Natural killer cell treated with Interleukin-12 subunit alpha and Interleukin-12 subunit beta and Interleukin-15 and Interleukin-18, amount 100 ng/mL, for 72 hours (primary cell): ENCODE measurements around the gene MPHOSPH6. TPM values are rescaled to one million over a fixed set of nuclear protein-coding genes. Genes with fewer than 3 reads are reported as not detected.
"Not testable (repeated sequence)": the region's sequence is repeated elsewhere in the genome, so short reads cannot be mapped to it uniquely, and the experiment has no call there.

Experiments used
- ATAC-seq, 2 donors: fragments of 150-1000 bp; cut with Tn5 transposase in 1 of 2; sonication (Bioruptor Pico), chemical (Tn5 transposase) in 1 of 2; 2 replicates each; pipeline ENCODE4 v1.10.0; 2021
- DNase-seq: peaks from one replicate; pipeline ENCODE4 v3.0.0; 2022; ENCODE audit warnings: low spot score
- H3K27ac Mint-ChIP-seq, 2 donors: 1 replicate in 1 of 2; 2 replicates in 1 of 2; pipeline ENCODE4 v1.8.0; 2022; ENCODE audit warnings: mixed read lengths in 2 of 2, mild to moderate bottlenecking in 1 of 2, moderate library complexity in 1 of 2
- H3K27me3 Mint-ChIP-seq, 2 donors: 1 replicate in 1 of 2; 2 replicates in 1 of 2; pipeline ENCODE4 v1.8.0; 2022; ENCODE audit warnings: mixed read lengths in 2 of 2
- H3K36me3 Mint-ChIP-seq: one replicate; pipeline ENCODE4 v1.8.0; 2022; ENCODE audit warnings: mixed read lengths
- H3K4me1 Mint-ChIP-seq, 2 donors: 1 replicate in 1 of 2; 2 replicates in 1 of 2; pipeline ENCODE4 v1.8.0; 2022; ENCODE audit warnings: low read depth in 2 of 2, mixed read lengths in 2 of 2, mild to moderate bottlenecking in 1 of 2
- H3K4me3 Mint-ChIP-seq: one replicate; pipeline ENCODE4 v1.8.0; 2022; ENCODE audit warnings: mixed read lengths
- H3K9me3 Mint-ChIP-seq: 2 replicates; pipeline ENCODE4 v1.8.0; 2022; ENCODE audit warnings: mixed read lengths
- total RNA-seq, 2 donors: library from RNA; stranded (reverse); gene quantifications; one replicate each; pipeline ENCODE4 v1.2.3, GENCODE V29; 2022

Gene MPHOSPH6
- total RNA-seq, 2 donors from 2014 or later: 38.2 to 44.5 TPM

GRCh38 chr16:82129881-82130280 lies 40.1 kb downstream of the MPHOSPH6 start:
- Mint-ChIP-seq H3K9me3 (no peaks in the 10 kb centered on the region), H3K4me3 (no peak overlapping the region), H3K27ac (no peak overlapping the region), H3K27me3 (peaks cover 2 to 10% of the 10 kb centered on the region in 2 donors), H3K4me1 (peaks cover 6 to 9% of the 10 kb centered on the region in 2 donors), H3K36me3 (no peaks in the 10 kb centered on the region)
- no peak for DNase-seq
- ATAC-seq: no peak

GRCh38 chr16:82124651-82125050 lies 45.4 kb downstream of the MPHOSPH6 start:
- Mint-ChIP-seq H3K4me3 (no peak overlapping the region), H3K27ac (no peak overlapping the region), H3K4me1 (no peaks in the 10 kb centered on the region), H3K27me3 (peaks cover 4 to 12% of the 10 kb centered on the region in 2 donors), H3K9me3 (no peaks in the 10 kb centered on the region), H3K36me3 (no peaks in the 10 kb centered on the region)
- DNase-seq (no peak), ATAC-seq (no peak)

GRCh38 chr16:82119405-82119804 lies 50.6 kb downstream of the MPHOSPH6 start:
- Mint-ChIP-seq H3K4me3 (no peak overlapping the region), H3K9me3 (no peaks in the 10 kb centered on the region), H3K36me3 (no peaks in the 10 kb centered on the region), H3K27ac (no peak overlapping the region), H3K27me3 (peaks cover 0 to 2% of the 10 kb centered on the region in 2 donors), H3K4me1 (no peaks in the 10 kb centered on the region)
- no peak for DNase-seq
- ATAC-seq: no peak

DNA sequence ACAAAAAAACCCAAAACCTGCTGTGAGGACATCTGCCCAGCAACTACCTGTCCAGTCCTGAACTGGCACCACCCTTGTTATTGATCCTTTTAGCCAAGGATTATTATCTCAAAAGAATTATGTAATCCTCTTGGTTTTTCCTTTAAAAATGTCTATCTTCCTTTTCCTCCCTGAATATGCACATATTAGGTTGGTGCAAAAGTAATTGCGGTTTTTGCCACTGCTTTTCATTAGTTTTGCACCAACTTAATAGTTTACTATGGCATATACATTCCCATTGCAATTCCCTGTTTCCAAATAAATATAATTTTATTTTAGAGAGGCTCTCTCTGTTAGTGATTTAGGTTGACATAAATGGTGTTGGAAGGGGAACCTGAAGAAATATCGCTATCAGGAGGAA lies 51.3 kb downstream of the MPHOSPH6 start:
- Mint-ChIP-seq H3K36me3 (no peaks in the 10 kb centered on the region), H3K27ac (no peak overlapping the region), H3K9me3 (no peaks in the 10 kb centered on the region), H3K4me1 (no peaks in the 10 kb centered on the region), H3K4me3 (no peak overlapping the region), H3K27me3 (peaks cover 3 to 5% of the 10 kb centered on the region in 2 donors)
- no peak for DNase-seq
- ATAC-seq: no peak

DNA sequence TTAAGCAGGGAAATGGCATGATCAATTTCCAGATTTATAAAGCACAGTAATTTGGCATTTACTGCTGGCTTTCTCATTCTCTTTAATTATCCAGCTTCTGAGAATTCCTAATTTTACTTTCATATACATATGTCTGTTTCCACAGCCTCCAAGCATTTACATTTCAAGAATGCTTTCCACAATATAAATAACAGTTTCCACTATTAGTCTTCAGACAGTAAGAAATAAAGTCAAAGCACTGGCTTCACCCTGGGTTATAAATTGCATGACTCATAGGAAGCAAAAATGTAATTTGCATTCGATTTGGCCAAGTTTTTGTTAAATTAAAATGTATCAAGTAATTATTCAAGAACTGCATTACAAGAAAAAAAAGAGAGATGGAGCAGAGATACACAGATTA lies 53.5 kb downstream of the MPHOSPH6 start:
- Mint-ChIP-seq H3K4me3 (no peak overlapping the region), H3K36me3 (no peaks in the 10 kb centered on the region), H3K27ac (no peak overlapping the region), H3K27me3 (peaks cover 7 to 8% of the 10 kb centered on the region in 2 donors), H3K9me3 (no peaks in the 10 kb centered on the region), H3K4me1 (no peaks in the 10 kb centered on the region)
- no peak for DNase-seq
- no peak for ATAC-seq

DNA sequence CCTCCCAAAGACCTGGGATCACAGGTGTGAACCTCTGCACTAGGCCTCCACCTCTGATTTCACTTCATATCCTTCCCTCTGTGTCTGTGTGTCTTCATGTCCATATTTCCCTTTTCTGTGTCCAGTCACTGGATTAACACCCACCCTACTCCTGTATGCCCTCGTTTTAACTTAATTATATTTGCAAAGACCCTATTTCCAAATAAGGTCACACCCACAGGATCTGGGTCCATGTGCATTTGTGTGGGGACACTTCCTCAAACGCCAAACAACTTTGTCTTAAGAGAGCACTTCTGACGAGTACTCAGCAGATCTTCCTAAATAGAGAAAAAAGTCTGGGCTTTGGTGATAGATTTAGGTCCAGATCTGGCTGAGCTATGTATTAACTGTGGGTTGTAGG lies 56.3 kb downstream of the MPHOSPH6 start:
- Mint-ChIP-seq H3K9me3 (no peaks in the 10 kb centered on the region), H3K27ac (no peak overlapping the region), H3K27me3 (peaks cover 15 to 17% of the 10 kb centered on the region in 2 donors), H3K4me1 (no peaks in the 10 kb centered on the region), H3K4me3 (no peak overlapping the region), H3K36me3 (no peaks in the 10 kb centered on the region)
- DNase-seq (no peak), ATAC-seq (no peak)

DNA sequence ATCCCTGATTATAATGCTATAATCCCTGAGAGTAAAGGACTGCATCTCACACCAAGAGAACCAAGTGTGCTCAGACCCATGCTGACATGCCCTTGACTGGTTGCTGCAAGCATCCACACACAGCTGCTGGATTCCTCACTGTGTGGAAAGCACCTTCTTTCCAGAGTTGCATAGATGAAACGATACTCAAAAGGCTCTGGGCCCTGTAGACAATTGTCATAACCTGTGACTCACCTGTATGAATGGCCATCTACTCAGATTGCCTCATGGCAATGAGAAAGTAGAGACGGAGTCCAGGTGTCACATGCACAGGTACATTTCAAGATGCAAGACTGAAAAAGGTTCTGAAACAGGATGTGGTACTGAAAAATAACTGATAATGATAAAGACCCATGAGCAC lies 58.1 kb downstream of the MPHOSPH6 start:
- no peaks in the 10 kb centered on the region for H3K4me1 Mint-ChIP-seq

DNA sequence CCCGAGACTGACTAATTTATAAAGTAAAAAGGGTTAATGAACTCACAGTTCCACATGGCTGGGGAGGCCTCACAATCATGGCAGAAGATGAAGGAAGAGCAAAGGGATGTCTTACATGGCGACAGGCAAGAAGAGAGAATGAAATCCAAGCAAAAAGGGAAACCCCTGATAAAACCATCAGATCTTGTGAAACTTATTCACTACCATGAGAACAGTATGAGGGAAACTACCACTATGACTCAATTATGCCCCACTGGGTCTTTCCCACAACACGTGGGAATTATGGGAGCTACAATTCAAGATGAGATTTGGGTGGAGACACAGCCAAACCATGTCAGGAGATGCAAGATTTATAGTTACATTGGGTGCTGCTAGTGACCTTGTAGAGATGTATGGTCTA lies 60.8 kb downstream of the MPHOSPH6 start:
- DNase-seq, H3K27ac Mint-ChIP-seq, H3K4me1 Mint-ChIP-seq: not testable (repeated sequence)

More for the DNA sequence above, 58.1 kb downstream of the MPHOSPH6 start:
- Mint-ChIP-seq H3K27ac (no peak overlapping the region), H3K9me3 (no peaks in the 10 kb centered on the region), H3K4me3 (no peak overlapping the region), H3K36me3 (no peaks in the 10 kb centered on the region), H3K27me3 (peaks cover 17% of the 10 kb centered on the region in 2 donors)
- no peak for DNase-seq
- ATAC-seq: no peak

GRCh38 chr16:82108774-82109173 lies 61.2 kb downstream of the MPHOSPH6 start:
- ATAC-seq (no peak), DNase-seq (no peak)
- Mint-ChIP-seq H3K36me3 (no peaks in the 10 kb centered on the region), H3K4me3 (no peak overlapping the region), H3K27ac (no peak overlapping the region), H3K4me1 (no peaks in the 10 kb centered on the region), H3K27me3 (peaks cover 14 to 17% of the 10 kb centered on the region in 2 donors), H3K9me3 (no peaks in the 10 kb centered on the region)

More for the DNA sequence above, 60.8 kb downstream of the MPHOSPH6 start:
- ATAC-seq, H3K9me3 Mint-ChIP-seq, H3K36me3 Mint-ChIP-seq, H3K4me3 Mint-ChIP-seq: not testable (repeated sequence)
- H3K27me3 Mint-ChIP-seq: peaks cover 17 to 19% of the 10 kb centered on the region in 2 donors

DNA sequence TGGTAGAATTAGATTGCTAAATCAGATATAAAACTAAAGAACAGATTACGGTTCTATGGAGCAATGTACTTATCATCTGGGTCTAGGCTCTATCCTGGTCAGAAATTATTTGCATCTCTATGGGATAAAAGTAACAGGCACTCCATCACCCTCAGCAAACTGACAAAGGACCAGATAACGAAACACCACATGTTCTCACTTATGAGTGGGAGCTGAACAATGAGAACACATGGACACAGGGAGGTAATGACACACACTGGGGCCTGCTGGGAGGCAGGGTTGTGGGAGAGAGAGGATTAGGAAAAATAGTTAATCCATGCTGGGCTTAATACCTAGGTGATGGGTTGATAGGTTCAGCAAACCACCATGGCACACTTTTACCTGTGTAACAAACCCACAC lies 61.9 kb downstream of the MPHOSPH6 start:
- Mint-ChIP-seq H3K4me3 (no peak overlapping the region), H3K4me1 (no peaks in the 10 kb centered on the region), H3K36me3 (no peaks in the 10 kb centered on the region), H3K27me3 (peaks cover 9 to 14% of the 10 kb centered on the region in 2 donors), H3K27ac (no peak overlapping the region), H3K9me3 (no peaks in the 10 kb centered on the region)
- no peak for ATAC-seq
- DNase-seq: no peak

DNA sequence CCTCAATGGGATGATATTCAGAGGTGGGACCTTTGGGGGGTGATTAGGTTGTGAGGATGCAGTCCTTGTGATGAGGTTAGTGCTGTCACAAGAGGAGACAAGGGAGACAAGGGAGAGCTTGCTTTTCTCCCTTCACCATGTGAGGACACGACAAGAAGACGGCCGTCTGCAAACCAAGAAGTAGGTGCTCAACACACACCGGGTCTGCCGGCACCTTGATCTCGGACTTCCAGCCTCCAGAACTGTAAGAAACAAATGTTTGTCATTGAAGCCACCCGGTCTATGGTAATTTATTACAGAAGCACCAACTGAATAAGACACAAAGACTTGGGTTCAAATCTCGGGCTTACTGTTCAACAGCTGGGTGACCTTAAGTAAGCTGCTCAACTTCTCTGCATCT lies 64.9 kb downstream of the MPHOSPH6 start:
- Mint-ChIP-seq H3K9me3 (no peaks in the 10 kb centered on the region), H3K27ac (no peak overlapping the region), H3K4me3 (no peak overlapping the region), H3K27me3 (peaks cover 23 to 27% of the 10 kb centered on the region in 2 donors), H3K36me3 (no peaks in the 10 kb centered on the region), H3K4me1 (no peaks in the 10 kb centered on the region)
- ATAC-seq (no peak), DNase-seq (no peak)

Other genes starting within 250 kb of the MPHOSPH6 start
- 10 to 100 TPM in 1 of 2 donors, 1 to 10 TPM in 1; 6.1 to 12.6 TPM for gene SDR42E1, start 158.8 kb downstream of the MPHOSPH6 start, total RNA-seq
- not detected for gene HSD17B2, start 135.0 kb downstream of the MPHOSPH6 start, total RNA-seq